Keratinocyte (primary cell): ENCODE measurements around the gene SLX4IP. TPM values are rescaled to one million over a fixed set of nuclear protein-coding genes. Genes with fewer than 3 reads are reported as not detected.

Experiments
- DNase-seq: peaks from one replicate; pipeline ENCODE4 v3.0.0-alpha.2; 2011; ENCODE audit warnings: low read depth, missing footprints, low spot score
- FAIRE-seq: peaks from 2 replicates; lab custom pipeline; 2011; peaks lifted over from hg19 to GRCh38; lab: Jason Lieb, UNC
- H2AFZ ChIP-seq: 2 replicates; pipeline ENCODE4 v1.6.0; 2012; ENCODE audit warnings: low read length, control low read depth, inconsistent platforms; ENCODE audit not compliant: control insufficient read depth
- H3K27ac ChIP-seq: 2 replicates; pipeline ENCODE4 v1.5.1; 2011; ENCODE audit warnings: low read length; ENCODE audit not compliant: control insufficient read depth, insufficient read depth
- H3K27me3 ChIP-seq: 3 replicates; pipeline ENCODE4 v1.6.0; 2011; ENCODE audit warnings: low read length; ENCODE audit not compliant: control insufficient read depth, insufficient read depth; ENCODE audit errors: extremely low read depth
- H3K36me3 ChIP-seq, 2 experiments: 2 replicates in 1 of 2; 3 replicates in 1 of 2; pipeline ENCODE4 v1.5.1; 2011; ENCODE audit warnings: low read length in 2 of 2, mild to moderate bottlenecking in 1 of 2; ENCODE audit not compliant: control insufficient read depth in 2 of 2, insufficient read depth in 2 of 2; ENCODE audit errors: extremely low read depth in 1 of 2
- H3K4me1 ChIP-seq: 3 replicates; pipeline ENCODE4 v1.5.1; 2011; ENCODE audit warnings: low read length; ENCODE audit not compliant: control insufficient read depth, insufficient read depth; ENCODE audit errors: extremely low read depth
- H3K4me2 ChIP-seq: 3 replicates; pipeline ENCODE4 v1.6.0; 2011; ENCODE audit warnings: low read depth, low read length; ENCODE audit not compliant: control insufficient read depth, insufficient read depth; ENCODE audit errors: extremely low read depth
- H3K4me3 ChIP-seq, 3 experiments: fragments of 200-600 bp in 1 of 3; sonication (generic) in 1 of 3; 2 replicates in 2 of 3; 3 replicates in 1 of 3; pipeline ENCODE4 v1.5.1; 2011 to 2016; ENCODE audit warnings: low read length in 3 of 3, mild to moderate bottlenecking in 3 of 3, control low read depth in 2 of 3, inconsistent platforms in 1 of 3, low read depth in 1 of 3, mixed read lengths in 1 of 3, mixed run types in 1 of 3, moderate library complexity in 1 of 3; ENCODE audit not compliant: control insufficient read depth in 2 of 3, insufficient read depth in 2 of 3; ENCODE audit errors: extremely low read depth in 1 of 3
- H3K79me2 ChIP-seq: 2 replicates; pipeline ENCODE4 v1.6.0; 2012; ENCODE audit warnings: low read length; ENCODE audit not compliant: control insufficient read depth, insufficient read depth
- H3K9ac ChIP-seq: 3 replicates; pipeline ENCODE4 v1.6.0; 2011; ENCODE audit warnings: low read length; ENCODE audit not compliant: control insufficient read depth, insufficient read depth; ENCODE audit errors: extremely low read depth
- H3K9me1 ChIP-seq: 3 replicates; pipeline ENCODE4 v1.6.0; 2011; ENCODE audit warnings: low read length; ENCODE audit not compliant: control insufficient read depth, insufficient read depth; ENCODE audit errors: extremely low read depth
- H3K9me3 ChIP-seq: 2 replicates; pipeline ENCODE4 v1.5.1; 2012; ENCODE audit warnings: low read depth, low read length; ENCODE audit not compliant: control insufficient read depth
- H4K20me1 ChIP-seq: 3 replicates; pipeline ENCODE4 v1.6.0; 2011; ENCODE audit warnings: low read length; ENCODE audit not compliant: control insufficient read depth, insufficient read depth; ENCODE audit errors: extremely low read depth
- CTCF ChIP-seq, 3 experiments: IDR thresholded peaks in 1 of 3; conservative IDR thresholded peaks in 1 of 3; optimal IDR thresholded peaks in 1 of 3; 2 replicates in 2 of 3; 3 replicates in 1 of 3; pipeline versions ENCODE3 to v1.5.1; 2011; ENCODE audit warnings: low read length in 3 of 3, mild to moderate bottlenecking in 3 of 3, moderate library complexity in 2 of 3, control low read depth in 1 of 3, inconsistent platforms in 1 of 3; ENCODE audit not compliant: insufficient read depth in 2 of 3; ENCODE audit errors: extremely low read depth in 1 of 3
- EZH2 ChIP-seq: IDR thresholded peaks from one replicate; pipeline ENCODE4 v1.6.1; 2012; ENCODE audit warnings: inconsistent platforms, mild to moderate bottlenecking, low read length, moderate library complexity
- dilution Hi-C: fragments of 300-500 bp; cut with MboI; formaldehyde crosslinking; loops from one replicate; pipeline ENCODE4 v1.7.0; 2020; ENCODE audit warnings: low sequenced_read_pairs; ENCODE audit not compliant: extremely low pct_ligation_motif_present
- polyA plus RNA-seq, 5 experiments: library from polyadenylated mRNA; depleted of rRNA in 3 of 5; stranded (reverse) in 3 of 5; stranded (forward) in 1 of 5; unstranded in 1 of 5; fragments of >200 nt; gene quantifications; 1 replicate in 1 of 5; 2 replicates in 3 of 5; 3 replicates in 1 of 5; pipeline versions ENCODE4 v1.2.1 to v1.2.3, GENCODE V29; 2011 to 2012; ENCODE audit warnings: missing spikeins in 2 of 5, low read depth in 1 of 5, low replicate concordance in 1 of 5

The SLX4IP gene
- polyA plus RNA-seq, 1 donor (not counting 4 experiments of a cell fraction or from before 2014, with no cell fraction given) = 3.0 TPM

GRCh38 chr20:10568032-10568431, 132.9 kb downstream of the SLX4IP start:
- FAIRE-seq = no peak

DNA sequence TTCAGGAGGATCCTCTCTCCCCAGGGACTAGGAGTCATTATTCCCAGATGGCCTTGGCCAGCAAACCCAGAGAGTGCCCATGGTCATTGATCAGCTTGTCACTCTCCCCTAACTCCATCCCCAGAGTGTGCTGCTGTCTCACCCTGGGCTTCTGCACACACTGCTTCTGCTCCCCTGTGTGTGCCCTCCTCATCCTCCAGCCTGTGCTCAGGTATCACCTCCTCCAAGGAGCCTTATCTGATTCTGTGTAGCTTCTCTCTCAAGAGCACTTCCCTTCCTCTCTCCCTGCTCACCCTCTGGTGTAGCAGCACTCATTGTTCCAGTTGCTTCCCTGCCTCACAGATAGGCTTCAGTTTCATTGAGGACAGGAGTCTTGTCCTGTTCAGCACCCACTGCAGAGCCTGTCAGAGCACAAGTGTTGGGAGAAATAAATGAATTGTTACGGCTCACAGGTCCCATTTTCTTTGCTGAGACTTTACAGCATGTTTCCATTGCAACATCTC, 136.3 kb downstream of the SLX4IP start:
- no peak overlapping the region for H3K4me3 ChIP-seq
- H3K9me3 ChIP-seq = no peaks in the 10 kb centered on the region
- no peaks in the 10 kb centered on the region for H3K79me2 ChIP-seq
- FAIRE-seq (no peak), DNase-seq (no peak)
- H3K4me1 ChIP-seq = peaks cover 6% of the 10 kb centered on the region
- no peaks in the 10 kb centered on the region for H3K27me3 ChIP-seq
- no peaks in the 10 kb centered on the region for H4K20me1 ChIP-seq
- H3K9ac ChIP-seq = no peak overlapping the region
- H3K9me1 ChIP-seq = no peaks in the 10 kb centered on the region
- TF ChIP-seq EZH2 = no peak
- no peak for TF ChIP-seq CTCF (optimal IDR thresholded peaks at IDR 0.05 in 1 of 3, IDR thresholded peaks at IDR 0.05 in 1 of 3, conservative IDR thresholded peaks at IDR 0.05 in 1 of 3; ENCODE audit: extremely low read depth in 1 of 3, insufficient read depth in 2 of 3, low read length in 3 of 3)
- H2AFZ ChIP-seq = no peak overlapping the region
- H3K4me2 ChIP-seq = no peak overlapping the region
- H3K36me3 ChIP-seq = peaks cover 0 to 7% of the 10 kb centered on the region in 2 experiments
- dilution Hi-C loops = no loop called here
- H3K27ac ChIP-seq = no peak overlapping the region

More at GRCh38 chr20:10568032-10568431, 132.9 kb downstream of the SLX4IP start:
- Histone ChIP-seq H2AFZ (no peak overlapping the region), H3K79me2 (no peaks in the 10 kb centered on the region), H4K20me1 (no peaks in the 10 kb centered on the region), H3K4me3 (no peak overlapping the region), H3K27me3 (no peaks in the 10 kb centered on the region), H3K9me1 (no peaks in the 10 kb centered on the region), H3K4me1 (peaks cover 5% of the 10 kb centered on the region), H3K27ac (no peak overlapping the region), H3K9ac (no peak overlapping the region), H3K4me2 (no peak overlapping the region), H3K9me3 (no peaks in the 10 kb centered on the region), H3K36me3 (peaks cover 0 to 9% of the 10 kb centered on the region in 2 experiments)
- TF ChIP-seq CTCF (optimal IDR thresholded peaks at IDR 0.05 in 1 of 3, IDR thresholded peaks at IDR 0.05 in 1 of 3, conservative IDR thresholded peaks at IDR 0.05 in 1 of 3; ENCODE audit: extremely low read depth in 1 of 3, insufficient read depth in 2 of 3, low read length in 3 of 3) (no peak), EZH2 (no peak)
- no peak for DNase-seq
- dilution Hi-C loops = no loop called here
